Activated T-cell treated with anti-CD3 and anti-CD28 coated beads, Interleukin-2, amount 50 U/mL, for 72 hours (primary cell): ENCODE results near the gene EPM2AIP1. TPM values are rescaled to one million over a fixed set of nuclear protein-coding genes. Genes with fewer than 3 reads are reported as not detected.
"Not testable (repeated sequence)": the region's sequence is repeated elsewhere in the genome, so short reads cannot be mapped to it uniquely, and the experiment has no call there.

Experiments
- ATAC-seq, 2 donors: fragments of 150-1000 bp; cut with Tn5 transposase; replicated peaks in 1 of 2; 2 replicates each; pipeline ENCODE4 v1.10.0; 2021; ENCODE audit warnings: moderate library complexity in 2 of 2, mild to moderate bottlenecking in 1 of 2
- DNase-seq, 2 donors: peaks; one replicate each; pipeline ENCODE4 v3.0.0; 2021 to 2022; ENCODE audit warnings: mixed read lengths in 1 of 2
- H3K27ac Mint-ChIP-seq: one replicate; pipeline ENCODE4 v1.8.0; 2022; ENCODE audit warnings: mild to moderate bottlenecking, moderate library complexity, mixed read lengths
- H3K27me3 Mint-ChIP-seq: one replicate; pipeline ENCODE4 v1.8.0; 2022; ENCODE audit warnings: low read depth, mixed read lengths
- H3K36me3 Mint-ChIP-seq, 2 donors: one replicate each; pipeline ENCODE4 v1.8.0; 2022; ENCODE audit warnings: mixed read lengths in 2 of 2, mild to moderate bottlenecking in 1 of 2; ENCODE audit not compliant: insufficient read depth in 2 of 2
- H3K4me1 Mint-ChIP-seq: one replicate; pipeline ENCODE4 v1.8.0; 2022; ENCODE audit warnings: low read depth, mixed read lengths
- H3K4me3 Mint-ChIP-seq, 2 donors: one replicate each; pipeline ENCODE4 v1.8.0; 2022; ENCODE audit warnings: mild to moderate bottlenecking in 2 of 2, mixed read lengths in 2 of 2, moderate library complexity in 2 of 2
- H3K9me3 Mint-ChIP-seq, 2 donors: one replicate each; pipeline ENCODE4 v1.8.0; 2022; ENCODE audit warnings: mixed read lengths in 2 of 2
- total RNA-seq, 2 donors: library from RNA; stranded (reverse); gene quantifications; one replicate each; pipeline ENCODE4 v1.2.3, GENCODE V29; 2022

The EPM2AIP1 gene
- total RNA-seq, 2 donors from 2014 or later = 12.1 to 19.0 TPM

GRCh38 chr3:36989005-36989404, 3.9 kb downstream of the EPM2AIP1 start:
- ATAC-seq = no peak
- Mint-ChIP-seq H3K36me3 (peaks cover 18 to 31% of the 10 kb centered on the region in 2 donors), H3K27ac (peak overlapping the region; percentile 68), H3K27me3 (no peaks in the 10 kb centered on the region), H3K4me3 (no peak overlapping the region), H3K4me1 (peaks cover 45% of the 10 kb centered on the region), H3K9me3 (no peaks in the 10 kb centered on the region)
- DNase-seq = no peak

- DNase-seq = no peak
These were observed 4.6 kb downstream of the EPM2AIP1 start for GRCh38 chr3:36988356-36988755.

GRCh38 chr3:36981006-36981405, 11.9 kb downstream of the EPM2AIP1 start:
- Mint-ChIP-seq H3K36me3 (peaks cover 21 to 56% of the 10 kb centered on the region in 2 donors), H3K4me3 (no peak overlapping the region), H3K27ac (no peak overlapping the region), H3K4me1 (no peaks in the 10 kb centered on the region), H3K9me3 (peaks cover 9 to 11% of the 10 kb centered on the region in 2 donors), H3K27me3 (no peaks in the 10 kb centered on the region)
- DNase-seq (no peak), ATAC-seq (no peak)

More at GRCh38 chr3:36988356-36988755, 4.6 kb downstream of the EPM2AIP1 start:
- H3K27ac Mint-ChIP-seq = peak overlapping the region; percentile 71
- no peaks in the 10 kb centered on the region for H3K9me3 Mint-ChIP-seq
- H3K4me3 Mint-ChIP-seq = peak overlapping the region; percentile 34 to 76
- peaks cover 45% of the 10 kb centered on the region for H3K4me1 Mint-ChIP-seq
- ATAC-seq = no peak
- peaks cover 18 to 37% of the 10 kb centered on the region in 2 donors for H3K36me3 Mint-ChIP-seq
- H3K27me3 Mint-ChIP-seq = no peaks in the 10 kb centered on the region

GRCh38 chr3:36973139-36973538, 19.8 kb downstream of the EPM2AIP1 start:
- Mint-ChIP-seq H3K27me3 (no peaks in the 10 kb centered on the region), H3K4me1 (peaks cover 20% of the 10 kb centered on the region), H3K4me3 (no peak overlapping the region), H3K27ac (no peak overlapping the region), H3K9me3 (no peaks in the 10 kb centered on the region), H3K36me3 (peaks cover 0 to 4% of the 10 kb centered on the region in 2 donors)
- DNase-seq (no peak), ATAC-seq (no peak)

- H3K9me3 Mint-ChIP-seq = no peaks in the 10 kb centered on the region
- H3K4me1 Mint-ChIP-seq = peaks cover 20% of the 10 kb centered on the region
- no peaks in the 10 kb centered on the region for H3K27me3 Mint-ChIP-seq
- DNase-seq = no peak
- no peak overlapping the region for H3K4me3 Mint-ChIP-seq
- H3K36me3 Mint-ChIP-seq = peaks cover 0 to 3% of the 10 kb centered on the region in 2 donors
- ATAC-seq = no peak
- H3K27ac Mint-ChIP-seq = no peak overlapping the region
These were observed 20.8 kb downstream of the EPM2AIP1 start for GRCh38 chr3:36972163-36972562.

- H3K4me3 Mint-ChIP-seq = peak overlapping the region; percentile 14 to 35
- peak overlapping the region; percentile 94 for H3K27ac Mint-ChIP-seq
- no peaks in the 10 kb centered on the region for H3K9me3 Mint-ChIP-seq
- no peaks in the 10 kb centered on the region for H3K36me3 Mint-ChIP-seq
- ATAC-seq (peak; percentile 98 to 100), DNase-seq (peak; percentile 37 to 38)
- peaks cover 20% of the 10 kb centered on the region for H3K4me1 Mint-ChIP-seq
- H3K27me3 Mint-ChIP-seq = no peaks in the 10 kb centered on the region
These were observed 23.1 kb downstream of the EPM2AIP1 start for GRCh38 chr3:36969540-36970432.

GRCh38 chr3:36969085-36969484, 23.8 kb downstream of the EPM2AIP1 start:
- DNase-seq (no peak), ATAC-seq (no peak)
- Mint-ChIP-seq H3K27ac (peak overlapping the region; percentile 94), H3K9me3 (no peaks in the 10 kb centered on the region), H3K36me3 (no peaks in the 10 kb centered on the region), H3K4me1 (peaks cover 20% of the 10 kb centered on the region), H3K27me3 (no peaks in the 10 kb centered on the region), H3K4me3 (peak overlapping the region; percentile 9 to 35)

GRCh38 chr3:36965440-36965839, 27.5 kb downstream of the EPM2AIP1 start:
- Mint-ChIP-seq H3K36me3 (no peaks in the 10 kb centered on the region), H3K4me3 (no peak overlapping the region), H3K9me3 (no peaks in the 10 kb centered on the region), H3K4me1 (peaks cover 16% of the 10 kb centered on the region), H3K27ac (no peak overlapping the region), H3K27me3 (no peaks in the 10 kb centered on the region)
- DNase-seq (no peak), ATAC-seq (no peak)

GRCh38 chr3:36964817-36965216, 28.1 kb downstream of the EPM2AIP1 start:
- DNase-seq (no peak), ATAC-seq (no peak)
- Mint-ChIP-seq H3K4me3 (no peak overlapping the region), H3K9me3 (no peaks in the 10 kb centered on the region), H3K27me3 (no peaks in the 10 kb centered on the region), H3K36me3 (no peaks in the 10 kb centered on the region), H3K4me1 (peaks cover 11% of the 10 kb centered on the region), H3K27ac (no peak overlapping the region)

- H3K4me3 Mint-ChIP-seq = no peak overlapping the region
- H3K4me1 Mint-ChIP-seq = peaks cover 6% of the 10 kb centered on the region
- H3K27me3 Mint-ChIP-seq = no peaks in the 10 kb centered on the region
- ATAC-seq (no peak), DNase-seq (no peak)
- H3K27ac Mint-ChIP-seq = no peak overlapping the region
- no peaks in the 10 kb centered on the region for H3K9me3 Mint-ChIP-seq
- no peaks in the 10 kb centered on the region for H3K36me3 Mint-ChIP-seq
These were observed 28.6 kb downstream of the EPM2AIP1 start for GRCh38 chr3:36964331-36964730.

- not testable (repeated sequence) for DNase-seq, H3K4me3 Mint-ChIP-seq
These were observed 29.9 kb downstream of the EPM2AIP1 start for GRCh38 chr3:36963008-36963407.

GRCh38 chr3:36960502-36960901, 32.4 kb downstream of the EPM2AIP1 start:
- no peak for ATAC-seq
- Mint-ChIP-seq H3K36me3 (no peaks in the 10 kb centered on the region), H3K4me1 (peaks cover 11% of the 10 kb centered on the region), H3K27me3 (no peaks in the 10 kb centered on the region), H3K9me3 (no peaks in the 10 kb centered on the region), H3K4me3 (no peak overlapping the region), H3K27ac (no peak overlapping the region)
- DNase-seq = no peak

More at GRCh38 chr3:36963008-36963407, 29.9 kb downstream of the EPM2AIP1 start:
- H3K27ac Mint-ChIP-seq, H3K4me1 Mint-ChIP-seq, H3K36me3 Mint-ChIP-seq, ATAC-seq, H3K9me3 Mint-ChIP-seq, H3K27me3 Mint-ChIP-seq: not testable (repeated sequence)

- Mint-ChIP-seq H3K27ac (no peak overlapping the region), H3K36me3 (no peaks in the 10 kb centered on the region), H3K9me3 (no peaks in the 10 kb centered on the region), H3K27me3 (no peaks in the 10 kb centered on the region), H3K4me3 (no peak overlapping the region), H3K4me1 (peaks cover 11% of the 10 kb centered on the region)
- ATAC-seq (no peak), DNase-seq (no peak)
These were observed 33.1 kb downstream of the EPM2AIP1 start for GRCh38 chr3:36959821-36960220.
